Measurements from ENCODE around the gene TMEM45B.
"Not testable (repeated sequence)": the region's sequence is repeated elsewhere in the genome, so short reads cannot be mapped to it uniquely, and the experiment has no call there.

GRCh38 chr11:129808241-129808640 lies 7.4 kb upstream of the TMEM45B start:
- TF ChIP-seq CTCF (IDR thresholded peaks at IDR 0.05; ENCODE audit: insufficient read depth, low read length); POLR2AphosphoS5 (IDR thresholded peaks at IDR 0.05; ENCODE audit: low read depth); REST (IDR thresholded peaks at IDR 0.05; ENCODE audit: insufficient replicate concordance, low read depth); GABPA (IDR thresholded peaks at IDR 0.05; ENCODE audit: low read depth); SPI1 (IDR thresholded peaks at IDR 0.05; ENCODE audit: borderline replicate concordance, low read depth): not testable (repeated sequence)

Measured in HL-60 (cell line).